WTC11 (cell line): ENCODE measurements around the gene TMCC1. TPM values are rescaled to one million over a fixed set of nuclear protein-coding genes. Genes with fewer than 3 reads are reported as not detected.
"Not testable (repeated sequence)": the region's sequence is repeated elsewhere in the genome, so short reads cannot be mapped to it uniquely, and the experiment has no call there.

Experiments
- ATAC-seq: fragments of 200-7000 bp; cut with Tn5 transposase; 2 replicates; pipeline ENCODE4 v1.10.0; 2021; ENCODE audit warnings: mild to moderate bottlenecking, moderate library complexity
- CTCF ChIA-PET: fragments of 300-600 bp; sonication (Branson Sonifier 250); formaldehyde crosslinking; loops from one replicate; lab custom pipeline; 2021; ENCODE audit warnings: antibody characterized with exemption; lab: Charles Lee
- POLR2A ChIA-PET: fragments of 350-600 bp; sonication (Branson Sonifier 250); formaldehyde crosslinking; loops from one replicate; lab custom pipeline; 2021; ENCODE audit warnings: antibody characterized with exemption; lab: Charles Lee
- DNase-seq: peaks from one replicate; pipeline ENCODE4 v3.0.0; 2021; ENCODE audit warnings: low spot score
- H3K27ac Mint-ChIP-seq: 2 replicates; pipeline ENCODE4 v1.8.0; 2021; ENCODE audit warnings: mixed read lengths
- H3K27me3 Mint-ChIP-seq: 2 replicates; pipeline ENCODE4 v1.8.0; 2021; ENCODE audit warnings: low read depth, mild to moderate bottlenecking, moderate library complexity, mixed read lengths
- H3K36me3 Mint-ChIP-seq: 2 replicates; pipeline ENCODE4 v1.8.0; 2021; ENCODE audit warnings: mixed read lengths
- H3K4me1 Mint-ChIP-seq: 2 replicates; pipeline ENCODE4 v1.8.0; 2022; ENCODE audit warnings: mixed read lengths
- H3K4me3 Mint-ChIP-seq: 2 replicates; pipeline ENCODE4 v1.8.0; 2021; ENCODE audit warnings: mild to moderate bottlenecking, moderate library complexity, mixed read lengths
- H3K9me3 Mint-ChIP-seq: 2 replicates; pipeline ENCODE4 v1.8.0; 2021; ENCODE audit warnings: mixed read lengths
- AFF4 ChIP-seq: sonication (generic); formaldehyde crosslinking; IDR thresholded peaks from 2 replicates; pipeline ENCODE4 v1.8.1; 2023; ENCODE audit warnings: mild to moderate bottlenecking, missing genetic modification reagents, borderline replicate concordance
- ATF6 ChIP-seq: sonication (generic); formaldehyde crosslinking; IDR thresholded peaks from 2 replicates; pipeline ENCODE4 v1.8.1; 2023; ENCODE audit warnings: mild to moderate bottlenecking, missing genetic modification reagents
- E2F4 ChIP-seq: sonication (generic); formaldehyde crosslinking; IDR thresholded peaks from 2 replicates; pipeline ENCODE4 v1.8.1; 2022; ENCODE audit warnings: low read depth, mild to moderate bottlenecking, moderate library complexity, missing genetic modification reagents, borderline replicate concordance
- FOXK1 ChIP-seq: sonication (generic); formaldehyde crosslinking; IDR thresholded peaks from 2 replicates; pipeline ENCODE4 v1.8.0; 2022; ENCODE audit warnings: mild to moderate bottlenecking, moderate library complexity, missing genetic modification reagents
- OVOL2 ChIP-seq: fragments of 250-450 bp; sonication (Bioruptor Pico); IDR thresholded peaks from 2 replicates; pipeline ENCODE4 v1.9.0; 2021; ENCODE audit warnings: mild to moderate bottlenecking, borderline replicate concordance
- PRRX2 ChIP-seq: fragments of 250-450 bp; sonication (Bioruptor Pico); IDR thresholded peaks from 2 replicates; pipeline ENCODE4 v1.8.0; 2021; ENCODE audit warnings: mild to moderate bottlenecking
- TCF7 ChIP-seq: sonication (generic); formaldehyde crosslinking; IDR thresholded peaks from 2 replicates; pipeline ENCODE4 v1.8.0; 2022; ENCODE audit warnings: mild to moderate bottlenecking, low read depth, missing genetic modification reagents, moderate library complexity
- TP53 ChIP-seq: sonication (generic); formaldehyde crosslinking; IDR thresholded peaks from 2 replicates; pipeline ENCODE4 v1.8.1; 2023; ENCODE audit warnings: mild to moderate bottlenecking, missing genetic modification reagents
- USF2 ChIP-seq: sonication (generic); formaldehyde crosslinking; IDR thresholded peaks from 2 replicates; pipeline ENCODE4 v1.8.1; 2023; ENCODE audit warnings: mild to moderate bottlenecking, missing genetic modification reagents, moderate library complexity
- ZNF219 ChIP-seq: sonication (generic); formaldehyde crosslinking; IDR thresholded peaks from 2 replicates; pipeline ENCODE4 v1.8.0; 2023; ENCODE audit warnings: missing genetic modification reagents, mild to moderate bottlenecking, borderline replicate concordance
- ZNF281 ChIP-seq: sonication (generic); formaldehyde crosslinking; IDR thresholded peaks from 2 replicates; pipeline ENCODE4 v1.8.0; 2023; ENCODE audit warnings: mild to moderate bottlenecking, missing genetic modification reagents
- ZNF425 ChIP-seq: fragments of 250-450 bp; sonication (Bioruptor Pico); conservative IDR thresholded peaks from 2 replicates; pipeline ENCODE4 v1.9.0; 2021; ENCODE audit warnings: mild to moderate bottlenecking
- ZNF532 ChIP-seq: fragments of 250-450 bp; sonication (Bioruptor Pico); IDR thresholded peaks from 2 replicates; pipeline ENCODE4 v1.9.0; 2021; ENCODE audit warnings: mild to moderate bottlenecking, borderline replicate concordance
- total RNA-seq: library from RNA; stranded (reverse); gene quantifications from 3 replicates; pipeline ENCODE4 v1.2.3, GENCODE V29; 2021

Gene TMCC1
- total RNA-seq, 1 experiment from 2014 or later = 29.3 TPM

GRCh38 chr3:129756871-129757270, 136.6 kb downstream of the TMCC1 start (continued):
- no peak for TF ChIP-seq ZNF532
- no peak for TF ChIP-seq E2F4
- no peak for TF ChIP-seq PRRX2 (CRISPR knock-in tag)
- TF ChIP-seq OVOL2 (CRISPR knock-in tag) = no peak
- TF ChIP-seq TP53 = no peak
- TF ChIP-seq TCF7 = no peak
- no peak for TF ChIP-seq ZNF219 (CRISPR knock-in tag)
- TF ChIP-seq FOXK1 (CRISPR knock-in tag) = no peak
- TF ChIP-seq AFF4 (CRISPR knock-in tag) = no peak
- TF ChIP-seq USF2 (CRISPR knock-in tag) = no peak

GRCh38 chr3:129751105-129751504, 142.4 kb downstream of the TMCC1 start:
- peaks cover 24% of the 10 kb centered on the region for H3K9me3 Mint-ChIP-seq
- peaks cover 17% of the 10 kb centered on the region for H3K36me3 Mint-ChIP-seq
- H3K4me1 Mint-ChIP-seq, H3K27me3 Mint-ChIP-seq, ATAC-seq, DNase-seq, POLR2A ChIA-PET, H3K27ac Mint-ChIP-seq, H3K4me3 Mint-ChIP-seq: not testable (repeated sequence)
- CTCF ChIA-PET = interaction anchor here (0.6 to 1.2 kb wide), 2 partner anchors 172 to 368 kb away, joined by 3 to 6 read pairs; no protein-coding TSS in a partner anchor

- Mint-ChIP-seq H3K36me3 (peaks cover 17% of the 10 kb centered on the region), H3K4me3 (no peak overlapping the region), H3K9me3 (peaks cover 24% of the 10 kb centered on the region), H3K27ac (no peak overlapping the region), H3K27me3 (no peaks in the 10 kb centered on the region), H3K4me1 (peaks cover 14% of the 10 kb centered on the region)
- POLR2A ChIA-PET = no interaction called here
- DNase-seq = no peak
- CTCF ChIA-PET = no interaction called here
- ATAC-seq = no peak
- TF ChIP-seq ZNF281 (CRISPR knock-in tag) = no peak
- TF ChIP-seq ATF6 = no peak
- TF ChIP-seq ZNF425 = no peak
Observed at GRCh38 chr3:129749692-129750091, 143.8 kb downstream of the TMCC1 start.
